ENCODE results near the gene SLC12A4. TPM values are rescaled to one million over a fixed set of nuclear protein-coding genes. Genes with fewer than 3 reads are reported as not detected.

Gene SLC12A4
- total and polyA plus RNA-seq, 2 of the 13 experiments (the other 11 are each of a cell fraction or from before 2014, with no cell fraction given): 65.1 to 84.3 TPM

- TF ChIP-seq HINFP (CRISPR knock-in tag; IDR thresholded peaks at IDR 0.05; ENCODE audit: low read depth) (no peak), SIN3A (IDR thresholded peaks at IDR 0.05; ENCODE audit: borderline replicate concordance, low read depth, low read length) (no peak), SMAD3 (CRISPR knock-in tag; IDR thresholded peaks at IDR 0.05) (no peak), NR2F6 (IDR thresholded peaks at IDR 0.05) (no peak), NR2F6 (CRISPR knock-in tag; IDR thresholded peaks at IDR 0.05) (peak; percentile 54), XRCC5 (optimal IDR thresholded peaks at IDR 0.05; ENCODE audit: low read length) (peak; percentile 90), ZNF451 (CRISPR knock-in tag; IDR thresholded peaks at IDR 0.05) (peak; percentile 64; the same call in 1 of the 2 replicates), PPARG (CRISPR knock-in tag; conservative IDR thresholded peaks at IDR 0.05) (no peak), HHEX (CRISPR knock-in tag; IDR thresholded peaks at IDR 0.05) (0 out of 2 replicates have a peak, but pooled peaks have one; percentile 3), SOX5 (CRISPR knock-in tag; IDR thresholded peaks at IDR 0.05; ENCODE audit: borderline replicate concordance) (no peak), SRF (IDR thresholded peaks at IDR 0.05; ENCODE audit: low read depth, low read length) (no peak), ZC3H4 (CRISPR knock-in tag; IDR thresholded peaks at IDR 0.05; ENCODE audit: borderline replicate concordance) (no peak), CHD2 (IDR thresholded peaks at IDR 0.05; ENCODE audit: low read depth, low read length) (no peak), TARDBP (CRISPR knock-in tag; IDR thresholded peaks at IDR 0.05) (peak; percentile 39; the same call in 1 of the 2 replicates), PHF8 (CRISPR knock-in tag; IDR thresholded peaks at IDR 0.05) (no peak), MED8 (CRISPR knock-in tag; IDR thresholded peaks at IDR 0.05; ENCODE audit: insufficient replicate concordance) (no peak), ZNF574 (CRISPR knock-in tag; IDR thresholded peaks at IDR 0.05) (peak; percentile 35), MIER2 (CRISPR knock-in tag; IDR thresholded peaks at IDR 0.05) (no peak), REXO4 (CRISPR knock-in tag; IDR thresholded peaks at IDR 0.05; ENCODE audit: borderline replicate concordance) (no peak), KDM3A (CRISPR knock-in tag; IDR thresholded peaks at IDR 0.05; ENCODE audit: low read depth) (no peak), ZKSCAN8 (CRISPR knock-in tag; IDR thresholded peaks at IDR 0.05; ENCODE audit: borderline replicate concordance) (0 out of 2 replicates have a peak, but pooled peaks have one; percentile 23), ZFP90 (CRISPR knock-in tag; IDR thresholded peaks at IDR 0.05; ENCODE audit: borderline replicate concordance) (no peak), CTCF (CRISPR knock-in tag; IDR thresholded peaks at IDR 0.05) (peak; percentile 91), NRL (CRISPR knock-in tag; IDR thresholded peaks at IDR 0.05; ENCODE audit: borderline replicate concordance) (no peak), ZNF891 (CRISPR knock-in tag; IDR thresholded peaks at IDR 0.05) (0 out of 2 replicates have a peak, but pooled peaks have one; percentile 37), ZNF883 (CRISPR knock-in tag; IDR thresholded peaks at IDR 0.05; ENCODE audit: not compliant biosample characterization) (peak; percentile 1), STAG1 (CRISPR knock-in tag; IDR thresholded peaks at IDR 0.05) (peak; percentile 74), ZNF788 (CRISPR knock-in tag; IDR thresholded peaks at IDR 0.05; ENCODE audit: borderline replicate concordance) (peak; percentile 17; the same call in 1 of the 2 replicates), PHF5A (CRISPR knock-in tag; IDR thresholded peaks at IDR 0.05; ENCODE audit: low read depth, unreplicated experiment) (peak; percentile 33)
Measured at GRCh38 chr16:67942200-67942509, 26.3 kb downstream of the SLC12A4 start (continued).
